Measurements from ENCODE around the gene ZBTB17. TPM values are rescaled to one million over a fixed set of nuclear protein-coding genes. Genes with fewer than 3 reads are reported as not detected.
A peak's percentile ranks its signal among the peaks of the same experiment; 100 is the strongest.

Gene ZBTB17
- total RNA-seq, 1 donor from 2014 or later: 48.6 TPM

DNA sequence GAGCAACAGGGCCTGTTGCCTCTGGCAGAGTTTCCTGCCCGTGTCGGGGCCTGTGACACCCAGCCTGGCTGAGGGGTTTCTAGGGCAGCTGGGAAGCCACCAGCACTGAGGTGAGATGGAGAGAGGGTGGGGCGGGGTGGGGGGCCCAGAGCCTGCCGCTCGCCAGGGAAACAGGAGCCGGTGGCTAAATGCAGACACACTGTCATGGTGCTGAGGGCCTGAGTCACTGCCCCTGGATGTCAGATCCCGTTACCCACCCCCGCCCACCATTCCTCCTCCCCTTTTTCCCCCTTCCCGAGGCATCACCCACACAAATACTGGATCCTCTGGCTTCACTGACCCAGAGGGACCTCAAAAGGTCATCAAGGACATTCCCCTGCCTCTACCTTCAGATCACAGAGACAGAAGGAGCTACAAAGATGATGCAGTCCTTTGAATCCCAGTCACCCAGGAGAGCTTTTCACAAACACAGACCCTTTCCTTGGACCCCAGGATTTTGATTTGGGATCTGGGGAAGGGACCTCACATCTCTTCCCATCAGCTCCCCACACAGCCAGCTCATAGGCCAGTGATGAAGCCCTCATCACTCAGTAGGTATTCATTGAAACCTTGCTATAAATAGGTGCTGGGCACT lies 43.9 kb upstream of the ZBTB17 start:
- H3K4me1 Mint-ChIP-seq: peaks cover 41% of the 10 kb centered on the region
- H3K4me3 Mint-ChIP-seq: no peak overlapping the region
- no peak for DNase-seq (ENCODE audit: low spot score in 2 of 2, unreplicated experiment in 2 of 2)
- no peaks in the 10 kb centered on the region for H3K36me3 Mint-ChIP-seq
- TF ChIP-seq, protein P1, sequence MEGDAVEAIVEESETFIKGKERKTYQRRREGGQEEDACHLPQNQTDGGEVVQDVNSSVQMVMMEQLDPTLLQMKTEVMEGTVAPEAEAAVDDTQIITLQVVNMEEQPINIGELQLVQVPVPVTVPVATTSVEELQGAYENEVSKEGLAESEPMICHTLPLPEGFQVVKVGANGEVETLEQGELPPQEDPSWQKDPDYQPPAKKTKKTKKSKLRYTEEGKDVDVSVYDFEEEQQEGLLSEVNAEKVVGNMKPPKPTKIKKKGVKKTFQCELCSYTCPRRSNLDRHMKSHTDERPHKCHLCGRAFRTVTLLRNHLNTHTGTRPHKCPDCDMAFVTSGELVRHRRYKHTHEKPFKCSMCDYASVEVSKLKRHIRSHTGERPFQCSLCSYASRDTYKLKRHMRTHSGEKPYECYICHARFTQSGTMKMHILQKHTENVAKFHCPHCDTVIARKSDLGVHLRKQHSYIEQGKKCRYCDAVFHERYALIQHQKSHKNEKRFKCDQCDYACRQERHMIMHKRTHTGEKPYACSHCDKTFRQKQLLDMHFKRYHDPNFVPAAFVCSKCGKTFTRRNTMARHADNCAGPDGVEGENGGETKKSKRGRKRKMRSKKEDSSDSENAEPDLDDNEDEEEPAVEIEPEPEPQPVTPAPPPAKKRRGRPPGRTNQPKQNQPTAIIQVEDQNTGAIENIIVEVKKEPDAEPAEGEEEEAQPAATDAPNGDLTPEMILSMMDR (IDR thresholded peaks at IDR 0.05; ENCODE audit: unreplicated experiment): no peak
- H3K9me3 Mint-ChIP-seq: no peaks in the 10 kb centered on the region
- peak overlapping the region; percentile 77 for H3K27ac Mint-ChIP-seq
- peaks cover 6% of the 10 kb centered on the region for H3K27me3 Mint-ChIP-seq (ENCODE audit: low read depth)

DNA sequence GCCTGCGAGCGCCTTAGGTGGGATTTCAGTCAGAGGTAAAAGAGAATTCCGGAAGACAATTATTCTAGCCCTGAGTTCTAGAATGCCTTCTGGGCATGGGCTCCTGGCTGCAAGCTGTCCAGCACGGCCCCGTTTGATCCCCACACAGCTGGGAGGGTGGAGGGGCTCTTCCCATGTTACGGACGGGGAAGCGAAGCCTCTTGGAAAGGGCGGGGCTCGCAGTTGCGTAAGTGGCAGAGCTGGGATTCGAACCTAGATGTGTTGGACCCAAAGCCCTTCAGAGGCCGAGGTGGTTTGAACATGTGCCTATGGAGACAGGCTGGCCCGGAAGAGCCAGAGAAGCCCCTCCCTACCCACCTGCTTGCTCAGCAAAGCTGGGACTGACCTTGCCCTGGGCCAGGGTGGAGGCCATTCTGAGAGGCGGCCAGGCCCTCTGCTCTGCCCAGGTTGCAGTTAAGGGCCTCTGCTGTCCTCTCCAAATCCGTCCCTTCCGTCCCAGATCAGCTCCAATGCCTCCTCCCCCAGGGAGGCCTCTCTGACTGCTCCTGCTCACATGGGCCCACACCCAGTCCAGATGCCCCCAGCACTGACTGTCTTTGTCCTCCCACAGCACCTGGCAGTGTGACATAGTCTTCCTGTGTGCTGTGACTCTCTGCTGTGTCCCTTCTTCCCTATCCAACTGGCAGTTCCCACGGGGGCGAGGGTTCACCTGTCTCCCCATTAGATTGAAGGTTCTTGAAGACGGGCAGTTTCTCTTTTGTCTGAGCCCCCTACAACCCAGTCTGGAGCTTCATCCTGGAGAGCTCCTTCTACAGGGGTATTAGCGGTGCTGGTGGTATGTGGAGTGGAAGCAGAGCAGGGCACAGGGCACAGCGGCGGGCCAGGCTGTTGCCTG lies 43.1 kb upstream of the ZBTB17 start:
- Mint-ChIP-seq H3K4me3 (no peak overlapping the region), H3K9me3 (no peaks in the 10 kb centered on the region), H3K4me1 (peaks cover 48% of the 10 kb centered on the region), H3K36me3 (no peaks in the 10 kb centered on the region), H3K27me3 (ENCODE audit: low read depth) (peaks cover 6% of the 10 kb centered on the region), H3K27ac (peak overlapping the region; percentile 93)
- DNase-seq (ENCODE audit: low spot score in 2 of 2, unreplicated experiment in 2 of 2): no peak
- TF ChIP-seq, protein P1 (IDR thresholded peaks at IDR 0.05; ENCODE audit: unreplicated experiment): no peak

DNA sequence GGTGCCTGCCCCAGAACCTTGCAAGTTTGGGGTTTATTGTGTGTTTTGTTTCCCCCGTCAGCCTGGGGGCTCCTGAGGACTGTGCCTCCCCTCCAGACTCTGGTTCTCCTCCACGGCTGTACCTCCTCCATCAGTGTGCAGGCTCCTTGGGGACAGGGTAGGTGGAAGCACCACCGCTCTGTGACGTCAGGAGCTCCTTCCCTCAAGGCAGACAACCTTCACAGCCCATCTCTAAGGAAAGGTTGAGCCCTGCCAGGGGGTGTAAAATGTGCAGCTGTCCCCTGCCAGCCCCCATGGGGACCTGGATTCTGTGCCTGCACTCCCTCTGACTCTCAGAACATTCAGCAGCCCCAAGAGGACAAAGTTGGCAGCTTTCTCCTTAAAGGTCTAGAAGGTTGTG lies 42.4 kb upstream of the ZBTB17 start:
- peak overlapping the region; percentile 93 for H3K27ac Mint-ChIP-seq

DNA sequence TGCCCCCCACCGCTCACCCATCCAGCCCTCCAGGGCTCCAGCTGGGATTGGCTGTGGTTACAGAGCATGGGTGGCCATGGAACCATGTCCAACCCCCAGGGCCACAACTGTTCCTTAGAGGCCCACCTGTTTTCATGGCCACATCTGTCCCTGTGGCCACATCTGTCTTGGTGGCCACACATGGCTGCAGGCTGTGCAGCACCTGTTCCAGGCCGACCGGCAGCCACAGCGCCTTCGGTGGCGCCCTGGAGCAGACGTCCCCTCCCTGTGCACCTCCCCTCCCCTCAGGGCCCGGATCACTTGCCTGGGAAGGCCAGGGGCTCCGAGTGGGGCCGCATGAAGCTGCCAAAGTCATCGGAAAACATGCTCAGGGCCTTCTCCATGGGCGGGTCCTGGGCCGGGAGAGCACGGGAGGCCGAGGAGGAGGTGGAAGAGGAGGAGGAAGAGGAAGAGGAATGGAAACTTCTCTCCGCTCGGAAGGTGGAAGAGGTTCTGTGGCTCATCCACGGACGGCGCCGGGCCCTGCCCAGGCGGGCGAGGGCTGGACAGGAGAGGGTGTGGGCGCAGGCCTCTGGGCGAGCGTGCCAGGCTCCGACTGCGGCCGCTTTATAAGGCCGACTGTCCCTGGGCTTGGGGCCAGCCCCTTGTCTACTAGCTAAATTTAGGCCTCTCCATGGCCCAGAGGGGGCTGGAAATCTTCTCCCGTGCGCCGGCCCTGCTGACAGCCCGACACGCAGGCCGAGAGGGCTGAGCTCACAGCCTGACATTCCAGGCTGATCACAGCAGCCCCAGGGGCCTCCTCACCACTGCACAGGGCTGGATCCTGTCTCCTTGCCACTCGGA lies 41.8 kb upstream of the ZBTB17 start, which contains the start of gene HSPB7:
Gene HSPB7 (minus strand): TSS at position 583 of the 843 bp plus-strand sequence. CDS start 80 bp downstream, at position 503.
- Mint-ChIP-seq H3K4me1 (peaks cover 55% of the 10 kb centered on the region), H3K36me3 (no peaks in the 10 kb centered on the region), H3K27me3 (ENCODE audit: low read depth) (peaks cover 6% of the 10 kb centered on the region), H3K27ac (peak within 1 kb of the TSS; percentile 93), H3K9me3 (no peaks in the 10 kb centered on the region), H3K4me3 (peak within 1 kb of the TSS; percentile 26)
- peak; percentile 54 to 76 for DNase-seq (ENCODE audit: low spot score in 2 of 2, unreplicated experiment in 2 of 2)
- TF ChIP-seq, protein P1 (IDR thresholded peaks at IDR 0.05; ENCODE audit: unreplicated experiment): no peak

More for the DNA sequence above, 42.4 kb upstream of the ZBTB17 start:
- Mint-ChIP-seq H3K4me1 (peaks cover 55% of the 10 kb centered on the region), H3K4me3 (peak overlapping the region; percentile 11), H3K36me3 (no peaks in the 10 kb centered on the region), H3K27me3 (ENCODE audit: low read depth) (peaks cover 6% of the 10 kb centered on the region), H3K9me3 (no peaks in the 10 kb centered on the region)
- DNase-seq (ENCODE audit: low spot score in 2 of 2, unreplicated experiment in 2 of 2): no peak
- TF ChIP-seq, protein P1 (IDR thresholded peaks at IDR 0.05; ENCODE audit: unreplicated experiment): no peak

DNA sequence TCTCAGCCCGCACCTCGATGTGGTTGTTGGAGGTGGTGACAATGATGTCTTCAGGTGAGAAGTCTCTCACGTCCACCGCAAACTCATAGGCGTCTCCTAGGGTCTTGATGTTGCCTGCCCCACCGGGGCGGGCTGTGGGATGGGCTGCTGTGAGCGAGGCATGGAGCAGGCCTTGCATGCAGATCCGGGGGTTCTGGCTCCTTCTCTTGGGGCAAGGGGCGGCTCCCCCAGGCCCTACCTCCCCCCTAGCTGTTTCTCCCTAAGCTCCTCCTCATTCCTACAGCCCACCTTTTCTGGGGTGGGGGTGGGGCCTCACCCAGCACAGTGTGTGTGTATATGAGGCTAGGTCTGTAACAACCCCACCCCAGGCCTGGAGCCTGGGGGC lies 41.2 kb upstream of the ZBTB17 start:
- no peaks in the 10 kb centered on the region for H3K36me3 Mint-ChIP-seq
- no peaks in the 10 kb centered on the region for H3K9me3 Mint-ChIP-seq
- no peak overlapping the region for H3K27ac Mint-ChIP-seq
- peaks cover 6% of the 10 kb centered on the region for H3K27me3 Mint-ChIP-seq (ENCODE audit: low read depth)
- DNase-seq (ENCODE audit: low spot score in 2 of 2, unreplicated experiment in 2 of 2): no peak
- TF ChIP-seq, protein P1 (IDR thresholded peaks at IDR 0.05; ENCODE audit: unreplicated experiment): no peak
- peaks cover 55% of the 10 kb centered on the region for H3K4me1 Mint-ChIP-seq
- H3K4me3 Mint-ChIP-seq: no peak overlapping the region
